SK-N-SH (cell line): ENCODE data around the gene SPG7.

Experiments
- CTCF ChIP-seq: fragments of 200-600 bp; sonication (generic); IDR thresholded peaks from 2 replicates; pipeline ENCODE4 v1.6.1; 2017; ENCODE audit warnings: antibody characterized with exemption, mild to moderate bottlenecking, moderate library complexity
- SIN3A ChIP-seq: IDR thresholded peaks from 2 replicates; pipeline ENCODE4 v1.6.1; 2012; ENCODE audit warnings: low read depth, mild to moderate bottlenecking, low read length, moderate library complexity, borderline replicate concordance

- no peak for TF ChIP-seq SIN3A
- TF ChIP-seq CTCF, result no peak
Observed at GRCh38 chr16:89589241-89589926, 81.2 kb downstream of the SPG7 start.
